AG04450 (cell line): Measurements from ENCODE around the gene ENGASE. TPM values are rescaled to one million over a fixed set of nuclear protein-coding genes. Genes with fewer than 3 reads are reported as not detected.

ENCODE experiments used
- CTCF ChIA-PET: fragments of 300-600, 350-600 bp; formaldehyde crosslinking; extraction: SDS; loops from one replicate; lab custom pipeline; 2022; ENCODE audit warnings: antibody characterized with exemption, inconsistent platforms; lab: Charles Lee
- POLR2A ChIA-PET: fragments of 350-600 bp; formaldehyde crosslinking; extraction: SDS; loops from one replicate; lab custom pipeline; 2021; ENCODE audit warnings: antibody characterized with exemption, inconsistent platforms; lab: Yijun Ruan, JAX
- DNase-seq: peaks from one replicate; pipeline ENCODE4 v3.0.0-alpha.2; 2011; ENCODE audit warnings: low read depth, low spot score
- H3K27ac ChIP-seq: one replicate; pipeline ENCODE4 v1.5.1; 2012; ENCODE audit warnings: low read depth, low read length, control low read depth
- H3K27me3 ChIP-seq: one replicate; pipeline ENCODE4 v1.6.0; 2012; ENCODE audit warnings: low read length; ENCODE audit not compliant: control insufficient read depth, insufficient read depth
- H3K4me3 ChIP-seq: 2 replicates; pipeline ENCODE4 v1.5.1; 2011; ENCODE audit warnings: mild to moderate bottlenecking, low read depth, low read length, control low read depth
- H3K9me3 ChIP-seq: 2 replicates; pipeline ENCODE4 v1.5.1; 2012; ENCODE audit warnings: low read length; ENCODE audit not compliant: control insufficient read depth, insufficient read depth
- polyA plus RNA-seq: library from polyadenylated mRNA; depleted of rRNA; stranded (reverse); fragments of >200 nt; gene quantifications from 2 replicates; pipeline ENCODE4 v1.2.3, GENCODE V29; 2011
- TF ChIP-seq, protein P1 (sequence below): IDR thresholded peaks from 2 replicates; pipeline ENCODE4 v1.5.1; 2011; ENCODE audit warnings: low read depth, low read length, control low read depth, inconsistent platforms

ENGASE gene
- polyA plus RNA-seq, 1 experiment: 5.9 TPM

DNA sequence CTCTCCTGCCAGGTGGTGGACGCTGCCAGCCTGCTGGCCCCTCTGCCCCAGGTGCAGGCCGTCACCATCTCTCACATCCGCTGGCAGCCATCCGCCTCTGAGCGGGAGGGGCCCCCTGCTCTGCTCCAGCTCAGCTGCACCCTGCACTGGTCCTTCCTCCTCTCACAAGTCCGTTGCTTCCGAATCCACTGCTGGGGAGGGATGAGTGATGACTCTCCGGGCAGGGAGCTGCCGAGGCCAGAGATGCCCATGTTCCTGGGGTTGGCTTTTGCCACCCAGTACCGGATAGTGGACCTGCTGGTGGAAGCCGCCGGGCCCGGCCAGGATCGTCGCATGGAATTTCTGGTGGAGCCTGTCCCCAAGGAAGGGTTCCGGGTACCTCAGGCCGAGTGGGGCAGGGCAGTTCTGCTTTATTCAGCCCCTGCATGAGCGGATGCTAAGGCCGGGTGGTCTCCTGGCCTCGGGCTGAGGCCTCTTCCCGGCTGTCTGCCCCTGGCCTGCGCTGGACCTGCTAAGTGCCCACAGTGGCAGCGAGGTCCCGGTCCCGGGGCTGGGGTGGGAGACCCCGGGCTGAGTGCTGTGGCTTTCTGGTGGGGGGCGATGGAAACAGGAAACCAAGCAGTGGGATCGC is 11.4 kb downstream of the ENGASE start:
- Histone ChIP-seq H3K9me3 (no peaks in the 10 kb centered on the region), H3K27ac (no peak overlapping the region), H3K4me3 (no peak overlapping the region), H3K27me3 (peaks cover 2% of the 10 kb centered on the region)
- CTCF ChIA-PET: interaction anchor here (0.6 to 11.0 kb wide), 3 partner anchors 17 to 307 kb away, joined by 8 to 221 read pairs (median 30); no protein-coding TSS in a partner anchor
- DNase-seq: no peak
- TF ChIP-seq, protein P1, sequence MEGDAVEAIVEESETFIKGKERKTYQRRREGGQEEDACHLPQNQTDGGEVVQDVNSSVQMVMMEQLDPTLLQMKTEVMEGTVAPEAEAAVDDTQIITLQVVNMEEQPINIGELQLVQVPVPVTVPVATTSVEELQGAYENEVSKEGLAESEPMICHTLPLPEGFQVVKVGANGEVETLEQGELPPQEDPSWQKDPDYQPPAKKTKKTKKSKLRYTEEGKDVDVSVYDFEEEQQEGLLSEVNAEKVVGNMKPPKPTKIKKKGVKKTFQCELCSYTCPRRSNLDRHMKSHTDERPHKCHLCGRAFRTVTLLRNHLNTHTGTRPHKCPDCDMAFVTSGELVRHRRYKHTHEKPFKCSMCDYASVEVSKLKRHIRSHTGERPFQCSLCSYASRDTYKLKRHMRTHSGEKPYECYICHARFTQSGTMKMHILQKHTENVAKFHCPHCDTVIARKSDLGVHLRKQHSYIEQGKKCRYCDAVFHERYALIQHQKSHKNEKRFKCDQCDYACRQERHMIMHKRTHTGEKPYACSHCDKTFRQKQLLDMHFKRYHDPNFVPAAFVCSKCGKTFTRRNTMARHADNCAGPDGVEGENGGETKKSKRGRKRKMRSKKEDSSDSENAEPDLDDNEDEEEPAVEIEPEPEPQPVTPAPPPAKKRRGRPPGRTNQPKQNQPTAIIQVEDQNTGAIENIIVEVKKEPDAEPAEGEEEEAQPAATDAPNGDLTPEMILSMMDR: no peak
- POLR2A ChIA-PET: no interaction called here

DNA sequence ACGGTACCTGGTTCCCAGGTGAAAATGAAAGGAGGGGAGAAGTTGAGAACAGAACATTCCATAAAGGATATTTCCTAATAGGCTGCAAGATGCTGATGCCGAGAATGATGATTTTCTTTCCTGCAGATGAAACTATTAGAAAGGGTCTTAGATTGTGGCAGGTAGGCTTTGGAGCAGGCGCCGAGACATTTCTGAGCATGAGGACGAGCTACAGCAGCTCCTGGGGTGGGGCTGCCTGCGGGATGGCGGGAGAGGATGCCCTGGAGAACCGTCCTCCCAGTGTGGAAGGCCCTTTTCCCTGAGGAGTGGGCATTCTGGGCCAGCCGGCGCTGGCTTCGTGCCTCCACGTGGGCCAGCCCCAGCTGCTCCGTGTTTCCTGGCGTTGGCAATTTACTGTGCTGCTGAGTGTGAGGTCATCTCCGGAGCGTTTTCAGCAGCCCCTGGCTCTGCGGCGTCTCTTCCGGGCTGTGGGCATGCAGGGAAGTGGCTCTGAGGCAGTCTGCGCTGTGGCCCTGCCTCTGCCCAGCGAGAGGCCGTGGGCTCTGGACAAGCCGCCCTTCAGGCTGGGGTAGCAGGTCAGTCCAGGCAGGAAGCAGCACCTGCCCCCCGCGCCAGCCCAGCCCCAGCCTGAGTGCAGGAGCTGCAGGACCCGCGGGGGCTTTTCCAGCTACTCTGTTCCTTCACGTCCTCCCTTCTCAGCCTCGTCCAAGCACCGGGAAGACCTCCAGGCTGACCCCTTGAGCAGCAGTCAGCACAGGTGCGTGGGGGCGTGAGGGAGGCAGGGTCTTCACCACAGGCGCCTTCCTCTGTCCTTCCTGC is 12.2 kb downstream of the ENGASE start:
- TF ChIP-seq, protein P1: no peak
- H3K9me3 ChIP-seq: no peaks in the 10 kb centered on the region
- ChIA-PET POLR2A (no interaction called here), CTCF (interaction anchor here (0.6 to 11.0 kb wide), 16 partner anchors 7 to 314 kb away, joined by 3 to 221 read pairs (median 6); partner anchors contain the start of gene ENGASE)
- peaks cover 2% of the 10 kb centered on the region for H3K27me3 ChIP-seq
- no peak for DNase-seq
- H3K4me3 ChIP-seq: no peak overlapping the region
- H3K27ac ChIP-seq: no peak overlapping the region

GRCh38 chr17:79087428-79088143 is 13.0 kb downstream of the ENGASE start:
- Histone ChIP-seq H3K4me3 (no peak overlapping the region), H3K27ac (no peak overlapping the region), H3K9me3 (no peaks in the 10 kb centered on the region), H3K27me3 (peaks cover 2% of the 10 kb centered on the region)
- TF ChIP-seq, protein P1: peak; percentile 88
- ChIA-PET CTCF (interaction anchor here (0.5 to 11.0 kb wide), 27 partner anchors 8 to 884 kb away, joined by 3 to 221 read pairs (median 5); partner anchors contain the start of gene ENGASE), POLR2A (interaction anchor here (0.7 kb wide), 1 partner anchor 43 kb away, joined by 5 read pairs; no protein-coding TSS in a partner anchor)
- no peak for DNase-seq

DNA sequence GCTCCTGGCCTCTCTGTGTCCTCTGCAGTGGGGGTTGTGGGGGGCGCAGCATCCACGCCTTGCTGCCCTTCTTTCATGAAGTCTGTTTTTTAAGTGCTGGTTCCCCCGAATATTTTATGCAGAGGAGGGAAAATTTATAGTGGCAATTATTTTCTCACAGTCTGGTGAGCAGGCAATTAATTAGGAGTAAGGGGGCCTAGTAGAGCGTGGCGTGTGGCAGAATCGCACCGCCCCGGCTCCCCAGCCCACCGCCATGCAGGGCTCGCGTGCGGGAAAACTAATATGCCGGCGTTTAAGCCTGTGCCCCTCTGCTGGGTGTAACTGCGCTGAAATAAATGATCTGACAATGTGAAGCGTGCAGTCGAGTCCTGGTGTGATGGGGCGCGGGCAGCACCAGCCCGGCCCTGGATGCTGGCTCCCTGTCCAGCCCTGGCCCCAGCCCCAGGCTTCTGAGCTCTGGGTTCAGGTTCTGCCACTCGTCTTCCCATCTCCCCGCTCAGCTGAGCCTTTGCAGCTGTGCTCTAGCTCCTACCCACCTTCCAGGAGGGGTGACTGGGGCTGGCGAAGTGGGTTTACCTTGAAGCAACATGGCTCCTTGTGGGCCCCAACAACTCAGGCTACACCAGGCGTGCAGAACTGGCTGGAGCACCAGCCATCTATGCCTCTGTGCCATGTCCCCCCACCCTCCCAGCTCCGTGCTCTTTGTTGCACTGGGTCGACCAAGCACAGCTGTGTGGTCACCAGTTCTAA is 13.8 kb downstream of the ENGASE start:
- POLR2A ChIA-PET: no interaction called here

More for the DNA sequence above, 13.8 kb downstream of the ENGASE start:
- no peaks in the 10 kb centered on the region for H3K9me3 ChIP-seq
- no peak for DNase-seq
- no peak overlapping the region for H3K27ac ChIP-seq
- CTCF ChIA-PET: interaction anchor here (0.5 to 11.0 kb wide), 25 partner anchors 9 to 884 kb away, joined by 3 to 221 read pairs (median 5); partner anchors contain the start of gene ENGASE
- TF ChIP-seq, protein P1: no peak
- H3K4me3 ChIP-seq: no peak overlapping the region
- peaks cover 9% of the 10 kb centered on the region for H3K27me3 ChIP-seq
